DOHH2 (cell line): ENCODE data around the gene ATP2B3.

Source experiments
- EZH2phosphoT487 ChIP-seq: fragments of 200-600 bp; sonication (generic); IDR thresholded peaks from 2 replicates; pipeline ENCODE4 v1.6.1; 2017; ENCODE audit warnings: borderline replicate concordance, mild to moderate bottlenecking, antibody characterized with exemption, low read length, moderate library complexity, mixed read lengths
- TF ChIP-seq, protein P1 (sequence below): fragments of 200-600 bp; sonication (generic); IDR thresholded peaks from one replicate; pipeline ENCODE4 v1.5.1; 2014; ENCODE audit warnings: antibody characterized with exemption, mild to moderate bottlenecking, low read depth, low read length; ENCODE audit not compliant: poor library complexity, severe bottlenecking

DNA sequence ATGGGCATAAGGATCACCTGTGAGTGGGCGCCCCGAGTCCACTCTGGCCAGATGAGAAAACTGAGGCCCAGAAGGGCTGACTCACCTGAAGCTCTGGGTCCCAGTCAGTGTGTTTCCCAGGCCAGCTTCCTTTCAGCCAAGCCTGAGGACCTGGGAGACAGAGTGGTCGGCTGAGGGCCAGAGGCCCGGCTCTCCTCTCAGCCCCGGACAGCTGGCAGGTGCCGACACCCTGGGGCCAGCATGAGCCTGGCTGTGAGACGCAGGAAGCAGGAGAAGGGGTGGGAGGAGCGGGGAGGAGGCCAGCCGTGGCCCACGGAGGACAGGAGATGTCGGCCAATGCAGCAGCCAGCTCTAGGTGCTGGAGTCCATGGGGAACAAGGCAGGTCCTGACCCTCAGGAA lies 28.9 kb downstream of the ATP2B3 start:
- TF ChIP-seq, protein P1, sequence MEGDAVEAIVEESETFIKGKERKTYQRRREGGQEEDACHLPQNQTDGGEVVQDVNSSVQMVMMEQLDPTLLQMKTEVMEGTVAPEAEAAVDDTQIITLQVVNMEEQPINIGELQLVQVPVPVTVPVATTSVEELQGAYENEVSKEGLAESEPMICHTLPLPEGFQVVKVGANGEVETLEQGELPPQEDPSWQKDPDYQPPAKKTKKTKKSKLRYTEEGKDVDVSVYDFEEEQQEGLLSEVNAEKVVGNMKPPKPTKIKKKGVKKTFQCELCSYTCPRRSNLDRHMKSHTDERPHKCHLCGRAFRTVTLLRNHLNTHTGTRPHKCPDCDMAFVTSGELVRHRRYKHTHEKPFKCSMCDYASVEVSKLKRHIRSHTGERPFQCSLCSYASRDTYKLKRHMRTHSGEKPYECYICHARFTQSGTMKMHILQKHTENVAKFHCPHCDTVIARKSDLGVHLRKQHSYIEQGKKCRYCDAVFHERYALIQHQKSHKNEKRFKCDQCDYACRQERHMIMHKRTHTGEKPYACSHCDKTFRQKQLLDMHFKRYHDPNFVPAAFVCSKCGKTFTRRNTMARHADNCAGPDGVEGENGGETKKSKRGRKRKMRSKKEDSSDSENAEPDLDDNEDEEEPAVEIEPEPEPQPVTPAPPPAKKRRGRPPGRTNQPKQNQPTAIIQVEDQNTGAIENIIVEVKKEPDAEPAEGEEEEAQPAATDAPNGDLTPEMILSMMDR, result no peak
- TF ChIP-seq EZH2phosphoT487, result no peak
